Activated gamma-delta T cell treated with Interleukin-2 at 50 U/mL for 16 hours (primary cell): Measurements from ENCODE around the gene TRMO.

Experiments
- DNase-seq: peaks from one replicate; pipeline ENCODE4 v3.0.0-alpha.2; 2020

TRMO gene

DNA sequence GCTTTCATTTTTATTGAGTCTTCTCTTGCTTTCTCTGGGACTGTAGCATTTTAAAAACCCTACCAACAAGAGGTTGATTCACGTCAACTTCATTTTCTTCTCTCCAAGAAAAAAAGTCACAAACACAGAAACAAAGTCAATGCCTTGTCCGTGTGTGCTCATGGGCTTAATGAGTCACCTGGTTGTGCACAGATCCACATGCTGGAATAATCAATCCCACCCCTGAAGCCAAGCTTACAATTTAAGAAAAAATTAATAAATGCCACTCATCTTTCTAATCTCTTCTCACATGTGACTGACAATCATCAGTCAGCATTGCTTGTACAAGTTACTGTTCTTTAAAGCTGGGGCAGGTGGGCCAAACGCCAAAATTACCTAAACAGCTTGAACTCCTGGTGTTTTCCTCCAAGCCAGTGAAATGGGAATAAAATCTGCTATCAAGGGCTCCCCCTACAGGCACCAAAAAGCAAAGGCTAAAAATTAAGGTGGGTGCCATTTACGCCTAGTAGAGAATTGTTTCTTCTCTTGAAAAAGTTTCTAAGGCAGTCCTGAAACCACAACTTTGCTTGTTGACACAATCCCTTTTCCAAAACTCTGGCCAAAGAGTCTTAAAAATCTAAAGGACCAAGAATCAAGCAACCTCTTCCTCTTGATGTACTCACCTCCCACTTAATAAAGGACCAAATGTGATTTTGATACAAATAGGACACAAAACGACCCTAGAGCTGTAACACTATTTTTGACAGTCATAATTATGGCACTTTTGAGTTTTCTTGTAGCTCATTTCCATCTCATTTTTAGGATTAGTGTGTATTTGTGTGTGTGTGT lies 21.3 kb downstream of the TRMO start:
- peak; percentile 21 for DNase-seq

DNA sequence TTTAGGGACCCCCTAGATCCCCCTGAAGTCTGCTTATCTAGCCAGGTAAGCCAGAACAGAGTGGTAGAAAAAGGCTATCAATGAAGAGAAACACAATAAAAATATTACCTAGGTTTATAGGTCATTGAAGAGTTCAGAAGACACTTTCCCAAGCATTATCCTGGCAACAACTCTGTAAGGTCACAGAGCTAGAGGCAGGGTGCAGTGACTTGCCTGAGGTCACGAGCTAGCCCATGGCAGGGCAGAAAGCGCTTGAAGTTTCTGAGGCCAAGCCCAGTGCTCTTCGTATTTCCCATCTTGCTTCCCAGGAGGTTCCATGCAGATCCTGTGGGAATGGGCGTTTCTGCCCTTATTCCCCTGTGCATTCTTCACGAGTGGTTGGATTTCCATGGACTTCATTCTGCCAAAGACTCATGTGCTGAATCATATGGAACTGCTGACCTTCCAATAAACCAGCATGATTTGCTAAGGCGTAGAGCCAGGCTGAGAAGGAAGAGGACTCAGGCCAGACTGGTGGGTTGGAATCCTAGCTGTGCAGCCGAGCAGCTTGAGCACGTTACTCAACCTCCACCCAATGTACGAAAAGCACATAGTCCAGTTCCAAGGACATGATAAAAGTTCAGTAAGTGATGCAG lies 22.1 kb downstream of the TRMO start:
- DNase-seq = no peak

GRCh38 chr9:97895695-97896332 lies 26.5 kb downstream of the TRMO start:
- DNase-seq = no peak

- no peak for DNase-seq
These were observed 27.1 kb downstream of the TRMO start for GRCh38 chr9:97895211-97895610.

DNA sequence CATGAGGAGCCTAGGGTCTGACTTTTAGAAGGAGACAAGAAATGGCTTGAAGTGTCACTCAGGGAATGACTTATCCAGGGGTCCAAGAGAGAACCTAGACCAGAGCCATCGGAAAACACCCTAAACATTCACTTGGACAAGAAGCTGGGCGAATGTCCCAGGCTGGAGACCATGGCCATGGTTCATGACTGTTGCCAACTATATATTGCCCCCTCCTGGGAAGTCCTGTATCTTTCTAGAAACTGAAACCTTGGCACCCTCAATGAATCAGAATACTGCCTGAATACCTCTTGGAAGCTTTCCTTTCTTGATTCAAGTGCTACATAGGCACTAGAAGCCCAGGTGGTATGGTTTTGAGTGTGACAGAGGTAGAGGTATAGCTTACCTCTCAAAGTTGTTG lies 29.9 kb downstream of the TRMO start:
- no peak for DNase-seq

- no peak for DNase-seq
These were observed 30.6 kb downstream of the TRMO start for GRCh38 chr9:97891736-97892135.

DNA sequence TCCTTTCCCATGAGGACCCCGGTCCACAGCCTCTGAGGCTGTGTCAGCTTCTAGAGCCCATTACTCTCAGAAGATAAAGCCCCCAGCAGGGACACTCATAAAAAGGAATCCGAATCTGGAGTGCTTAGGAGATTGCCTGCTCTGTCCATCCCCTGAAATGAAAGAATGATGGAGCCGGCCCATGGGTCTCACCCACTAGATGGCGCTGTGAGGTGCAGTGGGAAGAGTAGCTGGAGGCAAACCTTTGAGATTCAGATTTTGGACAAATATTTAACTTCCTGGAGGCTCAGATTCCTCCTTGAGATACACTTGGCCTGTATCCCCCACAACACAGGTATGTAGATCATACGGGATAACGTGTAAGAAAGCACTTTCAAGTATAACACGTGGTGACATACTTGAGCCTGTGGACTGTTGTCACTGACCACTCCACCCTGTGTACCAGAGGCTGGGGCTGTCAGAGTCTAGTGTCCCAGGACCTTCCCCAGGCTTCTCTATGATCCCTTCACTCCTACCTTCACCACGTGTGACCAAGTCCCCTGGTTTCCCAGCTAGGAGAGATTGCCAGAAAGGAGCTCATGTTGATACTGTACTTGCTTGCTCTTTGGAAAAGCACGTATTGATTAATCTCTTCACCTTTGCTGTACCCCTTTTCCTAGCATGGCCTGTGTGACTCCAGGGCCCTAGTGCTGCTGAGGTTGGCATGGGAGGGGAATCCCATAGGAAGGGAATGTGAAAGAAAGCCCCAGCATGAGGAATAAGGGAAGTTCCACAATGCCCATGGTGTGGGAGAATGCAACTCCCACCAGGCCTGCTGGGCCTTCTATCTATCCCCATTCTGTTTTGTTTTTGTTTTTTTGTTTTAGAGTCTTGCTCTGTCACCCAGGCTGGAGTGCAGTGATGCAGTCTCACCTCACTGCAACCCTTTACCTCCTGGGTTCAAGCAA lies 32.1 kb downstream of the TRMO start:
- peak; percentile 58 for DNase-seq

DNA sequence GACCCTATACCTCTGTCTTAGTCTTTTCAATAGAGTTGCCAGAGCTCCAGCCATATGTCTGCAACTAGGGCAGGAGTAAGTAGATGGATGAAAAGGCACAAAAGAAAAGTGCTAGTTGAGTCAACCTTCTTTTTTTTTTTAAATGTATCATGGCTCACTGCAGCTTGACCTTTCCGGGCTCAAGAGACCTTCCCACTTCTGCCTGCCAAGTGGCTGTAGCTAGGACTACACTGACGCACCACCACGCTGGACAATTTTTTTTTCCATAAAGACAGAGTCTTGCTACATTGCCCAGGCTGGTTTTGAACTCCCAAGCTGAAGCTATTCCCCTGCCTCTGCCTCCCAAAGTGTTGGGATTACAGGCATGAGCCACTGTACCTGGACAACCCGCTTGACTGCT lies 42.0 kb downstream of the TRMO start:
- no peak for DNase-seq

GRCh38 chr9:97876061-97876460 lies 46.2 kb downstream of the TRMO start:
- no peak for DNase-seq

DNA sequence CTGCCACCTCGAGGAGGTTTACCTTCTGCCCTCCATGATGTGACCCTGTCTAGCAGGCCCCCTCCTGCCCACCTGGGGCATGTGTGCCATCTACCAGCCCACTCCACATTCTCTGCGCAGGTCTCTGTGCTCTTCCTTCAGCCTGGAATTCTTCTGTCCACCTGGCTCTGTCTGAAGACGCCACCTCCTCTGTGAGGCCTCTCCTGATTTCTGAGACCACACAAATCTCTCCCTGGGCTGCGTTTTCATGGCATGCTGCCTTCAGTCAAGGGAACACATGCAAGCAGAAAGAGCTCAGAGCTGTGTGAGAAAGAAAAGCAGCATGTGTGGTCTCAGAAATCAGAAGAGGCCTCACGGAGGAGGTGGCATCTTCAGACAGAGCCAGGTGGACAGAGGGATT lies 47.2 kb downstream of the TRMO start:
- no peak for DNase-seq

DNA sequence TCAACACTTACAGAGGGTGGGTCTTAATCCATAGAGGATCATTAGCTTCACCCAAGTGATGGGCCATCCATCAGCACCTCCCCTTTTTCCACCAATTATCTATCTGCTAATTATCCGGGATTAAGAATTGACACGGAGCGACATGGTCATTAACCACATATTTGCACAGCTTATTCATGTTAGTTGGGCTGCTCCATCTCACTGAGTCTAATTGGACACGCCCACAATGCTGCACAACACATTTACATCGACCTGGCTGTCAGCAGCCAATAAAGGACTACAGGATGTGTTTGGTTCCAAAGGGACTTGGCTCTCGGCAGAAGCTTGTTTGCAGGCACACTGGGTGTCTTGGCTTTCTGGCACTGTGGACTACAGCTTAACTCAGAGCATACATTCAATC lies 47.7 kb downstream of the TRMO start:
- DNase-seq = no peak

DNA sequence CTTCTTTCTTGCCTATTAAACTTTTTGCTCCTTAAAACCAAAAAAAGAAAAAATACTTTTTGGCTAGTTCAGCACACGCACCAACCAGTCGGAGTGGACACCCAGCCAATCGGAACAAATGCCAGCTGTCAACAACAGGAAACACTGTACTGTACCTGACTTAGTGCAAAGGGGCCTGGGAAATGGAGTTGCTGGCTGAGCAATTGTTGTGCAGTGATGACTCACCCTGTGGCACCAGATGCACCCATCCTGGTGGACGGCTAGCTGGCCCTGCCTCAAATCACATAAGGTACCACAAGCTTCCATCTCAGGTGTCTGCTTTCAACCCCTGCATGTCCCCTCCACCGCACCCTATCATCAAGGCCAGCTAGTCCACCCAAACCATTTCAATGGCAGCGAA lies 48.4 kb downstream of the TRMO start:
- no peak for DNase-seq

DNA sequence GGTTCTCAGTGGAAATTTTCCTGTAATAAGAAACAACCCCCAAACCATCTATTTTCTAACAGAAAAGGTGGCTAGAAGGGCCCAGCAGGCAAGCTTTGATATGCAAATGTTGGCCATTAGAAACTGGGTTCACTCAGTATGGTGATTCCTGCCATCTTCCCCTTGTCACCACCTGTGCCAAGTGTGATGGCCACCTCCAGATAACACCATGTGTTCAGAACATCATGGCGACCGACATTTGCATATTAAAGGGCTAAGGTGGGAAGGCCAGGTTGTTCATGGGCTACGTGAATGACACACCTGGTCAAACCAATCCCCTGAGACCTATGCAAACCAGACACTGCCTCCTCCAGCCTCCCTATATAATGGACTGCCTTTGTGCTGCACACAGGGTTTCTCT lies 48.9 kb downstream of the TRMO start:
- DNase-seq = no peak

GRCh38 chr9:97868859-97869258 lies 53.4 kb downstream of the TRMO start:
- DNase-seq = no peak

GRCh38 chr9:97866848-97867247 lies 55.5 kb downstream of the TRMO start:
- DNase-seq = no peak

- DNase-seq = no peak
These were observed 56.0 kb downstream of the TRMO start for GRCh38 chr9:97866300-97866699.

GRCh38 chr9:97864396-97864795 lies 57.9 kb downstream of the TRMO start:
- DNase-seq = no peak

- no peak for DNase-seq
These were observed 59.0 kb downstream of the TRMO start for GRCh38 chr9:97863314-97863713.

GRCh38 chr9:97861148-97861475 lies 61.2 kb downstream of the TRMO start:
- no peak for DNase-seq

DNA sequence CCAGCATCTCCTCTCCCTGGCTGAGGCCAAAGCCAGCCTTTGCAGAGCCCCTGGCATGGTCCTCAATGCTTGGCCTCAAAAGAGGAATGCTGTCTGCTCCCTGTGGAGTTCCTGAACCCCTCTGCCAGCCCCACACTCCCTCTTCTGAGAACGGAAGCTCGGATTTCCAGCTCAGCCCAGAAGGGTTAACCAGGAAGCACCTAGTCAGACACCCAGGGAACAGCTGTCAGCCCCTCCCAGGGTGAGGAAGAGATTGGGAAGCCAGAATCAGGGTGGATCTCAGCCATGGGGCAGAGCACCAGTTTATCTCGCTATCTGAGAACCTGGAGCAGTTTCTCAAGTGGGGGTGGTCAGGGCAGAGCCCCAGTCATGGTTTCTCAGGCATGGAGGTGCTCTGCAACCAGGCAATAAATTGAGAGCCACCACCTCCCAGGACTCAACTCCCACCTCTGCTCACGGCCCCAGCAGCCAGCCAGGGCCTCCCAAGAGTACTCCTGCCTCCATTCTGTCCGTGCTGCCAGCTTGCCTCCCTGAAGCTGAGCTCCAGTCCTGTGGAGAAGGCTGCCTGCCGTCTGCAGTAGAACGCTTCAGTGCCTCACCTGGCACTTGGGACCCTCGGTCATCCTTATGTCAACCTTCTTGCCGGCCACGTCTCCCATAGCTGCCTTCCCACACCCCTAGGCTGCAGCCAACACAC lies 61.7 kb downstream of the TRMO start:
- DNase-seq = no peak

- no peak for DNase-seq
These were observed 63.0 kb downstream of the TRMO start for GRCh38 chr9:97859346-97859745.

- no peak for DNase-seq
These were observed 63.5 kb downstream of the TRMO start for GRCh38 chr9:97858826-97859225.

- no peak for DNase-seq
These were observed 63.9 kb downstream of the TRMO start for GRCh38 chr9:97858393-97858713.
